HepG2 (cell line): ENCODE results near the gene MYLK3. TPM values are rescaled to one million over a fixed set of nuclear protein-coding genes. Genes with fewer than 3 reads are reported as not detected.

ENCODE experiments used
- BRCA1 ChIP-seq: sonication (generic); formaldehyde crosslinking; IDR thresholded peaks from 2 replicates; pipeline ENCODE4 v1.4.0; 2020; ENCODE audit warnings: missing genetic modification reagents
- ESRRA ChIP-seq: sonication (generic); formaldehyde crosslinking; IDR thresholded peaks from 2 replicates; pipeline ENCODE4 v1.5.1; 2020; ENCODE audit warnings: mild to moderate bottlenecking, low read depth, missing genetic modification reagents
- HDAC1 ChIP-seq: sonication (generic); formaldehyde crosslinking; IDR thresholded peaks from 2 replicates; pipeline ENCODE4 v1.5.1; 2020; ENCODE audit warnings: mild to moderate bottlenecking, missing genetic modification reagents
- HNRNPH1 ChIP-seq: fragments of 200-400 bp; formaldehyde crosslinking; optimal IDR thresholded peaks from 2 replicates; pipeline ENCODE3; 2017; ENCODE audit warnings: mild to moderate bottlenecking, low read depth, low read length
- HNRNPLL ChIP-seq: fragments of 200-400 bp; formaldehyde crosslinking; IDR thresholded peaks from 2 replicates; pipeline ENCODE4 v1.6.1; 2017; ENCODE audit warnings: mild to moderate bottlenecking, low read depth, low read length; ENCODE audit not compliant: poor library complexity, severe bottlenecking
- KLF11 ChIP-seq: IDR thresholded peaks from 2 replicates; pipeline ENCODE4 v1.6.1; 2016; ENCODE audit warnings: missing compliant biosample characterization
- KMT2B ChIP-seq: IDR thresholded peaks from 2 replicates; pipeline ENCODE4 v1.6.1; 2016; ENCODE audit warnings: missing genetic modification reagents, missing compliant biosample characterization
- MAFG ChIP-seq: sonication (generic); formaldehyde crosslinking; IDR thresholded peaks from 2 replicates; pipeline ENCODE4 v1.5.1; 2020; ENCODE audit warnings: mild to moderate bottlenecking, missing genetic modification reagents
- MTF2 ChIP-seq: sonication (generic); formaldehyde crosslinking; IDR thresholded peaks from 2 replicates; pipeline ENCODE4 v1.5.0; 2020; ENCODE audit warnings: missing genetic modification reagents, borderline replicate concordance
- NFATC3 ChIP-seq: sonication (generic); formaldehyde crosslinking; IDR thresholded peaks from 2 replicates; pipeline ENCODE4 v1.5.1; 2020; ENCODE audit warnings: mild to moderate bottlenecking, missing genetic modification reagents
- POLR2AphosphoS5 ChIP-seq: IDR thresholded peaks from 2 replicates; pipeline ENCODE4 v1.6.1; 2012; ENCODE audit warnings: low read depth, low read length
- REPIN1 ChIP-seq: sonication (generic); formaldehyde crosslinking; IDR thresholded peaks from 2 replicates; pipeline ENCODE4 v1.8.0; 2022; ENCODE audit warnings: missing genetic modification reagents, low read depth, mild to moderate bottlenecking, borderline replicate concordance
- SNAPC2 ChIP-seq: sonication (generic); formaldehyde crosslinking; IDR thresholded peaks from 2 replicates; pipeline ENCODE4 v1.8.1; 2022; ENCODE audit warnings: mild to moderate bottlenecking, missing genetic modification reagents
- TAF1 ChIP-seq: sonication (generic); formaldehyde crosslinking; IDR thresholded peaks from 2 replicates; pipeline ENCODE4 v1.4.0; 2020; ENCODE audit warnings: missing genetic modification reagents
- TEAD2 ChIP-seq: sonication (generic); formaldehyde crosslinking; IDR thresholded peaks from 2 replicates; pipeline ENCODE4 v1.9.0; 2021; ENCODE audit warnings: missing genetic modification reagents
- ZFP36 ChIP-seq: fragments of 150-350 bp; IDR thresholded peaks from 2 replicates; pipeline ENCODE4 v1.6.1; 2018; ENCODE audit warnings: borderline replicate concordance, low read length, low read depth; ENCODE audit not compliant: partially characterized antibody
- ZNF10 ChIP-seq: sonication (generic); formaldehyde crosslinking; IDR thresholded peaks from 2 replicates; pipeline ENCODE4 v1.4.0; 2020; ENCODE audit warnings: mild to moderate bottlenecking, low read depth, missing genetic modification reagents, borderline replicate concordance
- ZNF160 ChIP-seq: sonication (generic); formaldehyde crosslinking; IDR thresholded peaks from 2 replicates; pipeline ENCODE4 v1.8.0; 2022; ENCODE audit warnings: mild to moderate bottlenecking, inconsistent platforms, missing genetic modification reagents
- ZNF235 ChIP-seq: sonication (generic); formaldehyde crosslinking; IDR thresholded peaks from 2 replicates; pipeline ENCODE4 v1.8.1; 2023; ENCODE audit warnings: mild to moderate bottlenecking, missing genetic modification reagents, borderline replicate concordance
- ZNF496 ChIP-seq: sonication (generic); formaldehyde crosslinking; IDR thresholded peaks from 2 replicates; pipeline ENCODE4 v1.8.1; 2023; ENCODE audit warnings: mild to moderate bottlenecking, moderate library complexity, missing genetic modification reagents; ENCODE audit not compliant: insufficient replicate concordance
- ZNF556 ChIP-seq: sonication (generic); formaldehyde crosslinking; IDR thresholded peaks from 2 replicates; pipeline ENCODE4 v1.4.0; 2020; ENCODE audit warnings: mild to moderate bottlenecking, missing genetic modification reagents, borderline replicate concordance
- ZNF724P ChIP-seq: sonication (generic); formaldehyde crosslinking; IDR thresholded peaks from 2 replicates; pipeline ENCODE4 v1.8.0; 2022; ENCODE audit warnings: missing genetic modification reagents, borderline replicate concordance
- ZNF777 ChIP-seq: sonication (generic); formaldehyde crosslinking; IDR thresholded peaks from 2 replicates; pipeline ENCODE4 v1.4.0; 2020; ENCODE audit warnings: missing genetic modification reagents
- ZNF780A ChIP-seq: sonication (generic); formaldehyde crosslinking; IDR thresholded peaks from 2 replicates; pipeline ENCODE4 v1.8.0; 2022; ENCODE audit warnings: mild to moderate bottlenecking, missing genetic modification reagents, moderate library complexity
- ZSCAN29 ChIP-seq: sonication (generic); formaldehyde crosslinking; conservative IDR thresholded peaks from 2 replicates; pipeline ENCODE4 v1.4.0; 2020; ENCODE audit warnings: mild to moderate bottlenecking, missing genetic modification reagents
- polyA plus RNA-seq, 8 experiments: library from polyadenylated mRNA; depleted of rRNA in 3 of 8; stranded (reverse) in 7 of 8; unstranded in 1 of 8; fragments of >200 nt; fragmentation: Illumina TruSeq in 4 of 8; extraction: Trizol in 4 of 8; gene quantifications; 2 replicates each; pipeline versions ENCODE4 v1.2.1 to v1.2.3, GENCODE V29; 2011 to 2016; ENCODE audit warnings: low read depth in 4 of 8, missing spikeins in 1 of 8, mixed read lengths in 1 of 8; ENCODE audit not compliant: insufficient read depth in 1 of 8
- total RNA-seq, 5 experiments: library from RNA; depleted of rRNA; stranded (reverse); fragments of >200 nt; fragmentation: Illumina TruSeq; extraction: Trizol; gene quantifications; 2 replicates each; pipeline ENCODE4 v1.2.3, GENCODE V29; 2016; ENCODE audit warnings: low read depth in 1 of 5
- TF ChIP-seq, protein P1 (sequence below): sonication (generic); formaldehyde crosslinking; conservative IDR thresholded peaks from 2 replicates; pipeline ENCODE4 v1.4.0; 2020; ENCODE audit warnings: missing genetic modification reagents
- TF ChIP-seq, protein P2 (sequence below): sonication (generic); formaldehyde crosslinking; IDR thresholded peaks from 2 replicates; pipeline ENCODE4 v1.4.0; 2020; ENCODE audit warnings: missing genetic modification reagents
- TF ChIP-seq, protein P3 (sequence below): sonication (generic); formaldehyde crosslinking; IDR thresholded peaks from 2 replicates; pipeline ENCODE4 v1.5.0; 2020; ENCODE audit warnings: missing genetic modification reagents

Gene MYLK3
- total and polyA plus RNA-seq, 2 of the 13 experiments (the other 11 are each of a cell fraction or from before 2014, with no cell fraction given): 0.04 to 0.18 TPM

DNA sequence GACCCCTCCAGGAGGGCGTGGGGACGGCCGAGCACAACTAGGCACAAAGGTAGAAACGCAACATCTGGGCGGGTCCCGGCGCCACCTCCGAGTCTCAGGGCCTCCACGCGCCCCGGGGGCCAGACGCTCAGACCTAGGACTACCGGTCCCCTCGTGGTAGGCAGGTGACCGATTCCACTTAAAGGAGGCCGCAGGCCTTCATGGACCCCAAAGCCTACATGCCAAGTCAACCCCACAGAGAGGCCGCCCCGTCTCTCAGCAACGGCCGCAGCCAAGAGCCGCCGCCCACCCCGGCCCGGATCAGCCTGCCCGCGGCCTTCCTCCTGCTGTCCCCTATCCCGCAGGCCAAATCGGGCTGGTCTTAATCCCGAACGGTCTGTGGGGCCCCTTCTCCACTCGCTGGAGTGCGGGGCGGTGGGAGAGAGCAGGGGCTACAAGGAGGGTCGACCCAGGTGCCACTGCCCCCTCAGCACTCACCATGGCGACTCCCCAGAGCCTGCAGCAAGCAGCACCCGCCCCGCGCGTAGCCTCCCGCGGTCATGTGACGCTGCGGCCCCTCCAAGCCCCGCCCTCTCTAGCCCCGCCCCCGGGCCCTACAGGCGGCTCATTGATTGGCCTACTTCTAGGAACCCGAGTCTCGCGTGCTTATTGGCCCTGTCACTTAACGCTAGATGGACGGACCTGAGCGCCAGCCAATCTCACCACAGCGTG lies 59.3 kb downstream of the MYLK3 start, which contains the start of gene VPS35 (continued):
- TF ChIP-seq, protein P1, sequence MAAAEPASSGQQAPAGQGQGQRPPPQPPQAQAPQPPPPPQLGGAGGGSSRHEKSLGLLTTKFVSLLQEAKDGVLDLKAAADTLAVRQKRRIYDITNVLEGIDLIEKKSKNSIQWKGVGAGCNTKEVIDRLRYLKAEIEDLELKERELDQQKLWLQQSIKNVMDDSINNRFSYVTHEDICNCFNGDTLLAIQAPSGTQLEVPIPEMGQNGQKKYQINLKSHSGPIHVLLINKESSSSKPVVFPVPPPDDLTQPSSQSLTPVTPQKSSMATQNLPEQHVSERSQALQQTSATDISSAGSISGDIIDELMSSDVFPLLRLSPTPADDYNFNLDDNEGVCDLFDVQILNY (CRISPR knock-in tag): no peak; the same call in 1 of the 2 replicates
- TF ChIP-seq ZNF235 (CRISPR knock-in tag) (peak; percentile 82; the same call in 1 of the 2 replicates), KLF11 (CRISPR knock-in tag) (0 out of 2 replicates have a peak, but pooled peaks have one; percentile 59), HNRNPLL (peak; percentile 53), ZSCAN29 (no peak), ZNF556 (CRISPR knock-in tag) (peak; percentile 75; the same call in 1 of the 2 replicates), TAF1 (CRISPR knock-in tag) (peak; percentile 50; the same call in 1 of the 2 replicates), HDAC1 (no peak), TEAD2 (CRISPR knock-in tag) (no peak), NFATC3 (no peak), POLR2AphosphoS5 (peak; percentile 88), MTF2 (CRISPR knock-in tag) (no peak), HNRNPH1 (no peak), ZNF724P (CRISPR knock-in tag) (no peak; the same call in 1 of the 2 replicates), ZNF496 (CRISPR knock-in tag) (no peak), ZFP36 (no peak), ZNF160 (peak; percentile 51; the same call in 1 of the 2 replicates), SNAPC2 (CRISPR knock-in tag) (no peak), REPIN1 (no peak; the same call in 1 of the 2 replicates), KMT2B (CRISPR knock-in tag) (peak; percentile 75; the same call in 1 of the 2 replicates), ZNF10 (no peak), ZNF777 (peak; percentile 91), ESRRA (CRISPR knock-in tag) (no peak), MAFG (CRISPR knock-in tag) (no peak), BRCA1 (CRISPR knock-in tag) (peak; percentile 93; the same call in 1 of the 2 replicates), ZNF780A (no peak; the same call in 1 of the 2 replicates)
- TF ChIP-seq, protein P2, sequence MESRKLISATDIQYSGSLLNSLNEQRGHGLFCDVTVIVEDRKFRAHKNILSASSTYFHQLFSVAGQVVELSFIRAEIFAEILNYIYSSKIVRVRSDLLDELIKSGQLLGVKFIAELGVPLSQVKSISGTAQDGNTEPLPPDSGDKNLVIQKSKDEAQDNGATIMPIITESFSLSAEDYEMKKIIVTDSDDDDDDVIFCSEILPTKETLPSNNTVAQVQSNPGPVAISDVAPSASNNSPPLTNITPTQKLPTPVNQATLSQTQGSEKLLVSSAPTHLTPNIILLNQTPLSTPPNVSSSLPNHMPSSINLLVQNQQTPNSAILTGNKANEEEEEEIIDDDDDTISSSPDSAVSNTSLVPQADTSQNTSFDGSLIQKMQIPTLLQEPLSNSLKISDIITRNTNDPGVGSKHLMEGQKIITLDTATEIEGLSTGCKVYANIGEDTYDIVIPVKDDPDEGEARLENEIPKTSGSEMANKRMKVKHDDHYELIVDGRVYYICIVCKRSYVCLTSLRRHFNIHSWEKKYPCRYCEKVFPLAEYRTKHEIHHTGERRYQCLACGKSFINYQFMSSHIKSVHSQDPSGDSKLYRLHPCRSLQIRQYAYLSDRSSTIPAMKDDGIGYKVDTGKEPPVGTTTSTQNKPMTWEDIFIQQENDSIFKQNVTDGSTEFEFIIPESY (CRISPR knock-in tag): no peak
- TF ChIP-seq, protein P3, sequence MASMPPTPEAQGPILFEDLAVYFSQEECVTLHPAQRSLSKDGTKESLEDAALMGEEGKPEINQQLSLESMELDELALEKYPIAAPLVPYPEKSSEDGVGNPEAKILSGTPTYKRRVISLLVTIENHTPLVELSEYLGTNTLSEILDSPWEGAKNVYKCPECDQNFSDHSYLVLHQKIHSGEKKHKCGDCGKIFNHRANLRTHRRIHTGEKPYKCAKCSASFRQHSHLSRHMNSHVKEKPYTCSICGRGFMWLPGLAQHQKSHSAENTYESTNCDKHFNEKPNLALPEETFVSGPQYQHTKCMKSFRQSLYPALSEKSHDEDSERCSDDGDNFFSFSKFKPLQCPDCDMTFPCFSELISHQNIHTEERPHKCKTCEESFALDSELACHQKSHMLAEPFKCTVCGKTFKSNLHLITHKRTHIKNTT (CRISPR knock-in tag): peak; percentile 75; the same call in 1 of the 2 replicates
